ENCODE results near the gene ADGRG6.

Gene ADGRG6

DNA sequence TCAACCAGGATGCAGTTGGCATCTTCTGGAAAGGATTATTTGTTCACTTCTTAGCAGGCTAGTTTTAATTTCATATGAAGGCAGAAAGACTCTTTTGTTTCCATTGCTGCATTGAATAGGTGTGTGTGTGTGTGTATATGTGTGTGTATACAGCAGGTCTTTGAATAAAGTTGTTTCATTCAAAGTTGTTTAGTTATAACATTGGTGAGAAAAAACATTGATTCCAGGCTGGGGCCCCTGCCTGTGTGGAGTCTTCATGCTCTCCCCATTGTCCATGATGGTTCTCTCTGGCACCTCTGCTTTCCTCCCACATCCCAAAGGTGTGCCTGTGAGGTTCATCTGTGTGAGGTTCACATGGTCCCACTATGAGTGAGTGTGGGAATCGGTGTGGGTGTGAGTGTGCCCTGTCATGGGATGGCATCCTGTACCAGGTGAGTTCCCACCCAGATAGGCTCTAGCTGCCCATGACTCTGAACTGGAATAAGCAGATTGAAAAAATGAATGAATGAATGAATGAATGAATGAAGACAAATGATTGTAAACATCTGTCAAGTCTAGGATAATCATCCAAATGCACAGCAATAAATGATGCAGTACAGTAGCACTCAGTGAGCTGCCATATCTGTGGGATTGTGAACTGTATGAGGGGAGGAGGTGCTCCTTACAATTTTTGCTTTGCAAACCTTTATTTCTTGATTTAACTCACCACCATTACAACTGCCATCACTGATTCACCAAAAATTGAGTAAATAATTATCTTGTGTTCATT, 156.0 kb downstream of the ADGRG6 start:
- Mint-ChIP-seq H3K4me1 (no peaks in the 10 kb centered on the region), H3K4me3 (no peak overlapping the region), H3K27ac (no peak overlapping the region)

DNA sequence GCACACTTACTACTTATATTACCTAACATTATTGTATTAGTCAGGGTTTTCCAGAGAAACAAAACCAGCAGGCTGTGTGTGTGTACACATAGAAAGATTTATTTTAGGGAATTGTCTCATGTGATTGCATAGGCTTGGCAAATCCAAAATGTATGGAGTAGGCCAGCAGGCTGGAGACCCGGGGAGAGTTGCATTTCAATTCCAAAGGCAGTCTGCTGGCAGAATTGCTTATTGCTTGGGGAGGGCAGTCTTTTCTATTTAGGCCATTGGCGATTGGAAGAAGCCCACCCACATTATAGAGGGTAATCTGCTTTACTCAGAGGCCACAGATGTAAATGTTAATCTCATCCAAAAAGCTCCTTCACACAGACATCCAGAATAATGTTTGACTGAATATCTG, 157.0 kb downstream of the ADGRG6 start:
- ATAC-seq, result no peak
- no peaks in the 10 kb centered on the region for H3K4me1 Mint-ChIP-seq
- H3K9me3 Mint-ChIP-seq, result peaks cover 15% of the 10 kb centered on the region
- peaks cover 11% of the 10 kb centered on the region for H3K27me3 Mint-ChIP-seq
- no peaks in the 10 kb centered on the region for H3K36me3 Mint-ChIP-seq
- H3K27ac Mint-ChIP-seq, result no peak overlapping the region
- no peak overlapping the region for H3K4me3 Mint-ChIP-seq

More for the DNA sequence above, 156.0 kb downstream of the ADGRG6 start:
- Mint-ChIP-seq H3K36me3 (no peaks in the 10 kb centered on the region), H3K27me3 (peaks cover 11% of the 10 kb centered on the region), H3K9me3 (peaks cover 15% of the 10 kb centered on the region)
- peak; percentile 53 for ATAC-seq

DNA sequence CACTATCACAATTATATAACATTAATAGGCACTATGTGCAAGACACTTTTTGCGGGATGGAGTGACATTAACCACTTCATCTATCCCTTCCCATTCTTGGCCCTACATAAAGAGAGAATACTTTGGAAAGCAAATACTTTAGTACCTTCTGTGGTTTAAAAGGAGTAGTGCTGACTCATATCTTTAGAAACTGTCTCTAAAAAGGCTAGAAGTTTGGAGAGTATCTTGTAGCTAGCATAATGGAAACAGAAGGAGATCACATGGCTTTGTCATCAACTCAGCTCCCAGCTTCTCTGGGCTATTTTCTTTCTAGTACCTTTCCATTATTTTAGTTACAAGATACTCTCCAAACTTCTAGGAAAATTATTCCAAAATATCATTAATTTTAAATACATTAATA, 157.5 kb downstream of the ADGRG6 start:
- peaks cover 15% of the 10 kb centered on the region for H3K9me3 Mint-ChIP-seq
- H3K4me3 Mint-ChIP-seq, result no peak overlapping the region
- peaks cover 11% of the 10 kb centered on the region for H3K27me3 Mint-ChIP-seq
- no peaks in the 10 kb centered on the region for H3K4me1 Mint-ChIP-seq
- no peak for ATAC-seq
- no peaks in the 10 kb centered on the region for H3K36me3 Mint-ChIP-seq
- no peak overlapping the region for H3K27ac Mint-ChIP-seq

DNA sequence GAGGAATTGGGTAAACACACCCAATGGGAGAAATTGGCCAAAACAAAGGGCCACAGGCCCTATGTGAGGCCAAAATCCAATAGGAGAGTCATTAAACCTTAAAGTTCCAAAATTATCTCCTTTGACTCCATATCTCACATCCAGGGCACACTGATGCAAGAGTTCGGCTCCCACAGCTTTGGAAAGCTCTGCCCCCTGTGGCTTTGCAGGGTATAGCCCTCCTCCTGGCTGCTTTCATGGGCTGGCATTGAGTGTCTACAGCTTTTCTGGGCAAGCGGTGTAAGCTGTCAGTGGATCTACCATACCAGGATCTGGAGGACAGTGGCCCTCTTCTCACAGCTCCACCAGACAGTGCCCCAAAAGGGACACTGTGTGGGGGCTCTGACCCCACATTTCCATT, 160.5 kb downstream of the ADGRG6 start:
- Mint-ChIP-seq H3K27me3 (peaks cover 11% of the 10 kb centered on the region), H3K9me3 (peaks cover 10% of the 10 kb centered on the region), H3K4me1 (no peaks in the 10 kb centered on the region), H3K4me3 (no peak overlapping the region), H3K36me3 (no peaks in the 10 kb centered on the region), H3K27ac (no peak overlapping the region)
- no peak for ATAC-seq

DNA sequence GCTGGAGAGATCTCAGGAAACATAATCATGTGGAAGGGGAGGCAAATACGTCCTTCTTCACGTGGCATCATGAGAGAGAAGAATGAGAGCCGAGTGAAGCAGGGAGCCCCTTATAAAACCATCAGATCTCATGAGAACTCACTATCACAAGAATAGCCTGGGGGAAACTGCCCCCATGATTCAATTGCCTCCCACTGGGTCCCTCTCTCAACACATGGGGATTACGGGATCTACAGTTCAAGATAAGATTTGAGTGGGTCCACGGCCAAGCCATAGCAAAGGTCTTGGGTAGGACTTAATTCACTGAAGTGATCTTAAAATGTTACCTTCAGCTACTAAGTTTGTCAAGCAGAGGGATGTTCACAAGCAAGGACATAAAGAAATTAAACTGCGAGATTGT, 162.2 kb downstream of the ADGRG6 start:
- Mint-ChIP-seq H3K27me3 (peaks cover 11% of the 10 kb centered on the region), H3K4me1 (no peaks in the 10 kb centered on the region), H3K27ac (no peak overlapping the region), H3K9me3 (peaks cover 10% of the 10 kb centered on the region), H3K36me3 (no peaks in the 10 kb centered on the region), H3K4me3 (no peak overlapping the region)
- ATAC-seq, result no peak

DNA sequence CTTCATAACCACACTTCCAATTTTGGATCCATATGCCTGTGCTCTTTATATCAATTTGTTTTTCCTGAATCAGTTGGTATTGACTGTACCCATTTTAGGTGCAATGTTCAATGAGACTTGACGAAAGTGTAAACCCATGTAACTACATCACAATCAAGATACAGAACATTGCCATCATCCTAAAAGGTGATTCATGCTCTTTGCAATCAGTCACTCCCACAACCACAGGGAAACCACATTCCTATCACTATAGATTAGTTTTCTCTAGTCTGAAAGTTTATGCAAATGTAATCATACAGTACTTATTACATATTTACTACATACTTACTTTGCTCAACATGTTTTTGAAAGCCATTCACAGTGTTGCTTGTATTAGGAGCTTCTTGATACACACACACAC, 167.4 kb downstream of the ADGRG6 start:
- no peak for ATAC-seq
- no peaks in the 10 kb centered on the region for H3K27me3 Mint-ChIP-seq
- H3K4me1 Mint-ChIP-seq, result no peaks in the 10 kb centered on the region
- no peak overlapping the region for H3K4me3 Mint-ChIP-seq
- H3K36me3 Mint-ChIP-seq, result no peaks in the 10 kb centered on the region
- no peak overlapping the region for H3K27ac Mint-ChIP-seq
- peaks cover 6% of the 10 kb centered on the region for H3K9me3 Mint-ChIP-seq

DNA sequence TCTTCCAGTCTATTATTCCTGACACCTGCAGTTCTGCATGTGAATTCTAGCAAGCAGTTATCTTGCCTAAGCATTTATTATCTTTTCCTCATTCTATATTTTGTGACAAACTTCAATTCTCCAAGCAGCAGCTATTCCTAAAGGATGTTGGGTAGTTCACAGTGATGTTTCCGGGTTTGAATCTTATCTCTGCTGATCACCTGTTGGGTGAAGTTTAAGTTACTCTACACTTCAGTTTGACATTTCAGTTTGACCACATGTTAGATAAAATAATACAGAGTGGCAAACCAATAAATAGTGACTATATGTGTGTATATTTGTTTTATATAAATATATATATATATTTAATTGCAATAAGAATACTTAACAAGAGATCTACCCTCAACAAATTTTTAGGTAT, 168.6 kb downstream of the ADGRG6 start:
- no peak for ATAC-seq
- Mint-ChIP-seq H3K9me3 (peaks cover 6% of the 10 kb centered on the region), H3K27ac (no peak overlapping the region), H3K36me3 (no peaks in the 10 kb centered on the region), H3K4me1 (peaks cover 5% of the 10 kb centered on the region), H3K4me3 (no peak overlapping the region), H3K27me3 (peaks cover 8% of the 10 kb centered on the region)

DNA sequence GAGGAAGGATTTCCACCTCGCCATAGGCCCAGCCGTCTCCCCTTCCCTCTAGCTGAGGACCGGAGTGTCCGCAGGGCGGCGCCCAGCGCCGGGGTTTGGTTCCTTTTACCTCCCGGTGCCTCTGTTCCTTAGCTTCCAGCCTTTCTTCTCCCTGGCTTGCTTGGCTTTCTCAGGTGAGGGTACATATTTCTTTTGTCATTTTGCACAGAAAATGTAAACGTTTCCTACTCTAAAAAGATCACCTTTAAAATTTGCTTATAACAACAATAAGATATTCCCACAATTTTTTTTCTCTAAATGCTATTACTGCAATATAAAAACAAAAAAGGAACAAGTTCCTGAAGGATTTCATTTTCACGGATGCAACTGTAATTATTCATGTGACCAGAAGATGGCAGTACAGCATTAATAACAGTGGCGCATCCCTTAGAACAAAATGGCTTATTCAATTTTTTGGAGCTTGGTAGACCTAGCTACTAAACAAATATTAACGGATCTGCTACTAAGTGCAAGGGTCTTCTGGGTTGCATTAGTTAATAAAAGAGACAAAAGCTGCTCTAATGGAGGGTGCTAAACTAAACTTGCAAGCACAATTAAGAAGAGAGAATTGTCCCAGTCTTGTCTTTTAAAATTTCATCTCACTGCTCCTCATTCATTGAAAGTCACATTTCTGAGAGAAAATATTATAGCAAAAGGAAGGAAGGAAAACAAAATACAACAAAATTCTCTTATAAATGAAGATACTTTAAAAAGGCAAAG, 172.9 kb downstream of the ADGRG6 start:
- Mint-ChIP-seq H3K4me3 (no peak overlapping the region), H3K9me3 (peaks cover under 1% of the 10 kb centered on the region), H3K36me3 (no peaks in the 10 kb centered on the region), H3K27ac (no peak overlapping the region), H3K4me1 (peaks cover 5% of the 10 kb centered on the region), H3K27me3 (peaks cover 8% of the 10 kb centered on the region)
- ATAC-seq, result no peak

DNA sequence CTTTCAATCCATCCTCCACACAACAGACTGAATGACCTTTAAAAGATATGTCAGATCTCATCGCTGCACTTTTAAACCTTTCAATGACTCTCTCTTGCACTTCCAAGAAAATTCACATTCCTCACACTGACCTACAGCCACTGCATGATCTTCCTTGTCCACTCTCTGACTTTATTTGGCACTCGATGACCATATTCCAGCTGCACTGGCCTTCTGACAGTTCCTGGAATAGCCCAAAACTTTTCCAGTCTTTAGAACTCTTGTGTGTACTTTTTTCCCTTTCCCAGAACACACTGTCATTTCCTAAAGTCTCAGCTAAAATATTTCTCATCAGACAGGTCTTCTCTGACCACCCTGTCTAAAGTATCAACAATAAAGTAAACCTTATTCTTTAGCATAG, 174.6 kb downstream of the ADGRG6 start:
- Mint-ChIP-seq H3K36me3 (no peaks in the 10 kb centered on the region), H3K4me3 (no peak overlapping the region), H3K27me3 (peaks cover 13% of the 10 kb centered on the region), H3K27ac (no peak overlapping the region), H3K4me1 (peaks cover 5% of the 10 kb centered on the region), H3K9me3 (no peaks in the 10 kb centered on the region)
- ATAC-seq, result no peak

DNA sequence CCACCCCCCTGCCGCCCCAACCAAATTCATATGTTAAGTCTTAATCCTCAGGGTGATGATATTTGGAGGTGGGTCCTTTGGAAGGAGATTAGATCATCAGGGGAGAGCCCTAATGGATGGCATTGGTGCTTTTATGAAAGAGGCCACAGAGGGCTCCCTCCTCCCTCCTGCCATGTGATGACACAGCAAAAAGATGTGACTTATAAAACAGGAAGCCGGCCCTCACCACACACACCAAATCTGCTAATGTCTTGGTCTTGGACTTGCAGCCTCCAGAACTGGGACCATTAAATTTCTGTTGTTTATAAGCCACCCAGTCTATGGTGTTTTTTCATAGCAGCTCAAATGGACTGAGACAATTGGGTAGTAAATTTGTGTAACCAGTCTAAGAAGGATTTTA, 176.3 kb downstream of the ADGRG6 start:
- no peak overlapping the region for H3K27ac Mint-ChIP-seq
- no peak for ATAC-seq
- peaks cover 5% of the 10 kb centered on the region for H3K4me1 Mint-ChIP-seq
- H3K36me3 Mint-ChIP-seq, result no peaks in the 10 kb centered on the region
- no peaks in the 10 kb centered on the region for H3K9me3 Mint-ChIP-seq
- no peak overlapping the region for H3K4me3 Mint-ChIP-seq
- H3K27me3 Mint-ChIP-seq, result peaks cover 20% of the 10 kb centered on the region

DNA sequence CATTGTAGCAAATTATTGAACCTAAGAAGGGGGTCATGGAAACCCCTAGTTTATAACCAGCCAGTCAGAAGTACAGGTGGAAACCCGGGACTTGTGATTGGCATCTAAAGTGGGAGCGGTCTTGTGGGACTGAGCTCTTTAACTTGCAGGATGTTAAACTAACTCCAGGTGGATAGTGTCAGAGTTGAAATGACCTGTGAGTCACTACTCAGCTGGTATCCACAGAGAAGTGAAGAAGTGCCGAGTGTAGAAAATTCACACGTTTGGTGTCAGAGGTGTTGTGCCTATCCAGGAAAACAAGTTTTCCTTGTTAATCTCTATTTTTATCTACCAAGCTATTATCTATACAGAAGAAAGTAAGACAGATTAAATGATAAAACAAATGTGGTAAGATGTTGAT, 179.7 kb downstream of the ADGRG6 start:
- no peak overlapping the region for H3K4me3 Mint-ChIP-seq
- no peak overlapping the region for H3K27ac Mint-ChIP-seq
- ATAC-seq, result no peak

DNA sequence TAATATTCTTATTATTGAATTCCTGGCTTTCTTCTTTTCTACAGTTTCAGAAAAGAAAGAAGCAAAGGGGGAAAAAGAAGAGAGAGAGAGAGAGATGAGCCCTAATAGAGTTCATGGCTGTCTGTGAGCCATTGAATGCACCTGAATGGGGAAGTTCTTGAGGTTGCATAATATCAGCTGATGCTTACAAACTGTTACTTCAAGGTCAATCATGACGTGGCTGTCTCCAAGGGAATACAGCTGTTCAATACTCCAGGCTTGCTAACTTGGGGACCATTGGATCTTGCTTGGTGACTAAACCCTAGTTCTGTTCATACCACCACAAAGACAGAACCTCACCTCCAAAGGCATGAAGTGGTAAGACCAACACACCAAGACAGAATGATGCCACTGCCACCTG, 180.4 kb downstream of the ADGRG6 start:
- H3K4me1 Mint-ChIP-seq, result no peaks in the 10 kb centered on the region
- H3K4me3 Mint-ChIP-seq, result no peak overlapping the region
- no peaks in the 10 kb centered on the region for H3K36me3 Mint-ChIP-seq
- H3K27me3 Mint-ChIP-seq, result peaks cover 20% of the 10 kb centered on the region
- no peak overlapping the region for H3K27ac Mint-ChIP-seq
- no peak for ATAC-seq
- H3K9me3 Mint-ChIP-seq, result peaks cover 3% of the 10 kb centered on the region

More for the DNA sequence above, 179.7 kb downstream of the ADGRG6 start:
- Mint-ChIP-seq H3K27me3 (peaks cover 20% of the 10 kb centered on the region), H3K4me1 (no peaks in the 10 kb centered on the region), H3K9me3 (peaks cover 3% of the 10 kb centered on the region), H3K36me3 (no peaks in the 10 kb centered on the region)

DNA sequence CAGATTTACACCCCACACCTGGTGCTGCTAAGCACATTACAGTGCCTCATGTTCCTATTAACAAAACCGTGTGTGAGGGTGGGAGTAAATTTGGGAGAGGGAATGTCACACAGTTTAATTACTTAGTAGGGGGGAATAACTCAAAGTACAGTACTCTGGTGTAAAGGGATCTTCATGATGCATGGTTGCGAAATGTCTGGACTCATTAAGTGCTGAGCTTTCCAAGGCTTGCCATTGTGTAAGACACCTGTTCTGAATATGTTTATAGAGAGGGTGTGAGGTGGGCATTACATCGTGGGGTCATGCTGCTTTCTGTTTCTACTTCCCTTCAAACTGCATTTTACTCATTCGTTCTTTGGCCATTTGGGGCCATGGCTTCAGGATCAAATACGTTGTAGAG, 181.2 kb downstream of the ADGRG6 start:
- Mint-ChIP-seq H3K27me3 (peaks cover 20% of the 10 kb centered on the region), H3K4me3 (no peak overlapping the region), H3K4me1 (no peaks in the 10 kb centered on the region), H3K36me3 (no peaks in the 10 kb centered on the region), H3K27ac (no peak overlapping the region), H3K9me3 (peaks cover 3% of the 10 kb centered on the region)
- no peak for ATAC-seq

DNA sequence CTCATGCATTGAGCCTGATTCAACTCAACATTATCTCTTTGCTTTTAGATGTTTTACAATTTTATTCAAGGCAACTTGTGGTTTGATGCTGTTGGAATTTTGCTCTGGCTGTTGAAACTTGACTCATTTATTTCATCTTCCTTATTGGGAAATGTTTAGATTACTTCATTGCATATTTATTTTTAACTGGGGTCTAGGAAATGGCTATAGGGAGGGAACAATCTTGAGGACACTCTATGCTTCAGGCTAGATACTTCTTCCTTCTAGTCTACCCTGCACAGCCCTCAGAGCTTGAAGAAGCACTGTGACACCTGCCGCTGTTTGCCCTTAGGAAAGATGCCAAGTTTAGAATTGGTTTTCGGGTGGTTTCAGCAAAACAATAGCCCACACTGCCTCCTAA, 183.4 kb downstream of the ADGRG6 start:
- Mint-ChIP-seq H3K4me3 (no peak overlapping the region), H3K4me1 (no peaks in the 10 kb centered on the region), H3K9me3 (peaks cover 3% of the 10 kb centered on the region), H3K36me3 (no peaks in the 10 kb centered on the region), H3K27me3 (peaks cover 30% of the 10 kb centered on the region), H3K27ac (no peak overlapping the region)
- ATAC-seq, result no peak

DNA sequence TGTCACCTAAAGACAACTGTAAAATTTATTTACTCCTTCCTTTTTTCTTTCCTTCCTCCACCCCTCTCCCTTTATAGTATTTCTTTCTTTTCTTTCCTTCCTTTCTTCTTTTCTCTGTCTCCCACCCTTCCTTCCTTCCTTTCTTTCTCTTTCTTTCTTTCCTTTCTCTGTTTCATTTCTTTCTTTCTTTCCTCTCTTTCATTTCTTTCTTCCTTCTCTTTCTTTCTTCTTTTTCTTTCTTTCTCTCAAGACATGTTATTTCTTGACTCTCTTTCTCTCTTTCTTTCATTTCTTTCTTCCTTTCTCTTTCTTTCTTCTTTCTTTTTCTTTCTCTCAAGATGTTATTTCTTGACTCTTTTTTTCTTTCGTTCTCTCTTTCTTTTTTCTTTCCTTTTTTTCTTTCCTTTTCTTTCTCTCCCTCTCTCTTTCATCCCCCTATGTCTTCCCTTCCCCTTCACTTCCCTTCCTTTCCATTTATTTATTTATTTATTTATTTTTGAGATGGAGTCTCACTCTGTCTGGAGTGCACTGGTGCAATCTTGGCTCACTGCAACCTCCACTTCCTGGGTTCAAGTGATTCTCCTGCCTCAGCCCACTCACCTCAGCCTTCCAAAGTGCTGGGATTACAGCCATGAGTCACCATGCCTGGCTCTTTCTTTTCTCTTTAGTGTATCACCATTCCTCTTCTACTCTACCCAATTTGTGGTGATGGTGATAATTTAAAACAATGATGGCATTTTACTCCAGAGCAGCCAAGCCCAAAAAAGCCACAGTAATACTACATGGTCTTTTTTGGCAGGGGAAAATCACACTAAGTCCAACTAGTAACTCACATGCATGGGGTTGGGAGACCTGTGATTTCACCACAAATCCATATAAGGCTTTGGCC, 188.2 kb downstream of the ADGRG6 start:
- H3K9me3 Mint-ChIP-seq, result peaks cover 3% of the 10 kb centered on the region
- no peaks in the 10 kb centered on the region for H3K4me1 Mint-ChIP-seq
- peaks cover 30% of the 10 kb centered on the region for H3K27me3 Mint-ChIP-seq
- ATAC-seq, result no peak
- no peaks in the 10 kb centered on the region for H3K36me3 Mint-ChIP-seq
- H3K4me3 Mint-ChIP-seq, result no peak overlapping the region
- H3K27ac Mint-ChIP-seq, result no peak overlapping the region
